ENCODE results near the gene ALKBH8.
"Not testable (repeated sequence)": the region's sequence is repeated elsewhere in the genome, so short reads cannot be mapped to it uniquely, and the experiment has no call there.

The ALKBH8 gene

DNA sequence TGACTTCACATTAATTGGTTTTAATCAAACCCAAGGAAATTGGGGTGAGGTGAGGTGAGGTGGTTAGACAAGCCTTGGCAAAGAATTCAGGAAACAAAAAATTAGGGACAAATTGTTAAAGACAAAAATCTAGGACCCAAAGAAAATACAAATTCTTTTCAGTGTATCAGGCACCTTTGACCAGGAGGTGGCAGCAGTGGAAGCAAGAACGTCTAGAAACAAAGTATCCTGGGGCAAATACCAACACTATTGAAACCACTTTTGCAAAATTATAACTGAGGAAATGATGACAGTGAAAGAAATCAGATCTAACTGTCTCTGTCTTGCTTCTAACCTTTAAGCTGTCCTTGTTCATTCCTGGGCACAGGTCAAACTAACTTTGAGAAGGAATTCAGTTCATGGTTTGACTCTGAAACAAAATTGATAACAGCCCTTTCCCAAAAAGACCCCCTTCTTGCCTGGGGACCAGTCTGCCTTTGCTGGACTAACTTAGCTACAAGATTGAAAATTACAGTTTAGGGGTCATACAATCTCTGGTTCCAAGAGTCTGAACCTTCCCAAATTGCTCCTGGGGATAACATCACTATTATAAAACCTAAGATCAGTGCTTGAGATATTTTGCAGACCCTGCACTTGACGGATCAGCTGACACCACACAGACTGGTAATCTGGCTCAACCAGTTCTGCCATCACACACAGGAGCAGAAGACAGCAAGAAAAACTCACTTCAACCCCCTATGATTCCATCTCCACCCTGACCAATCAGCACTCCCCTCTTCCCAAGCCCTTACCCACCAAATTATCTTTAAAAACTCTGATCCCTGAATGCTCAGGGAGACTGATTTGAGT is 11.2 kb upstream of the ALKBH8 start:
- DNase-seq = peak; percentile 55

DNA sequence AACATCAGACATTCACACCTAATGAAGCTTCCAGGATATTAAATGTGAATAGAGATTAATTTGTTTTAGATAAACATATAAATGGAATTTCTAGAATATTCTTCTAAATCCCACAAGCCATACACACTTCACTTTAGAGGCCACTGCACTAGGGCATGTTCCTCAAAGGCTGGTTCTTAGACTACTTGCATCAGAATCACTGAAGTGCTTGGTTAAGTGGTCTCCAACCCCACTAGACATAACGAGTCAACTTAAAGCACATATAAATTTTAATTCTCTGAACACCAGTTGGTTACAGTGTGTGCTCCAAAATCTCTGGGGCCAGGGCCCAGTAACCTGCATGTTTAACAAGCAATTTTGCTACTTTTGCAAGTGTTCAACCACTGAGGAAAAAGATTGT is 7.9 kb upstream of the ALKBH8 start:
- DNase-seq = peak; percentile 84

DNA sequence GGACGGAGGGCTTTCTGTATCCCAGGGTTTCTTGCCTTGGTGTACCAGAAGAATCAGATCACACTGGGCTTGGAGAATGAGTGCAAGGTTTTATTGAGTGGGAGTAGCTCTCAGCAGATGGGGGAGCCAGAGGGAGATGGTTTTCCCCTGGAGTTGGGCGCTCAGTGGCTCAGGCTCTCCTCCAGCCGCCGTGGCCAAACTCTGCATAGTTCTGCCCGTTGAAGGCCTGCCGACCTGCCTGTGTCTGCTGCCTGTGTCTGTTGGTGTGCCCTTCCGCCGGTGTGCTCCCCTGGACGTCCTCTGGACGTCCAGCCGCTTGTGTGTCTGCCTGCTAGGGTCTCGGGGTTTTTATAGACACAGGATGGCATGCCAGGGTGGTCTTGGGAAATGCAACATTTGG is 4.5 kb upstream of the ALKBH8 start:
- no peak for DNase-seq

DNA sequence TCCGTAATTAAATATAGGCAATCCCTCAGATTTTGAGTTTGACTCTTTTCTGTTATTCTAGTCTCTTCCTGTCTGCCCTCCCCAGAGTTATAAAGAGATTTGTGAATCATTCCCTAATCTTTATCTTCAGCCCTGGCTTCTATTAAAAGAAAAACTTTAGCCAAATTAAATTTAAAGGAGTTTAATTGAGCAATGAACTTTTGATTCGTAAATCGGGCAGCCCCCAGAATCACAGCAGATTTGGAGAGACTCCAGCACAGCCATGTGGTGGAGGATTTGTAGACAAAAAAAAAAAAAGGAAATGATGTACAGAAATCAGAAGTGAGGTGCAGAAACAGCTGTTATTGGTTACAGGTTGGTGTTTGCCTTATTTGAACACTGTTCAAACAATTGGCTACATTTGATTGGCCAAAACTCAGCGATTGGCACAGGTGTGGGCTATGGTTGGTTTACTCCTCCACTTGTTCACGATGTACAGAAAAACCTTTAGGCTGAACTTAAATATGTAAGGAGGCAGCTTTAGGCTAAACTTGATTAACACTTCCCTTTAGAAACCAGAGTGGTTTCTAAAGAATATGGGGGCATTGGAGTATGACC is 2.3 kb upstream of the ALKBH8 start:
- DNase-seq = no peak

GRCh38 chr11:107566569-107566968 is 1.0 kb upstream of the ALKBH8 start:
- no peak for DNase-seq

- DNase-seq = not testable (repeated sequence)
Observed at GRCh38 chr11:107565955-107566501, 493 bp upstream of the ALKBH8 start.

GRCh38 chr11:107564877-107565218 is 687 bp downstream of the ALKBH8 start:
- DNase-seq = no peak

- DNase-seq = peak; percentile 63
Observed at GRCh38 chr11:107563702-107564101, 1.8 kb downstream of the ALKBH8 start.

- DNase-seq = no peak
Observed at GRCh38 chr11:107562647-107563208, 2.8 kb downstream of the ALKBH8 start.

DNA sequence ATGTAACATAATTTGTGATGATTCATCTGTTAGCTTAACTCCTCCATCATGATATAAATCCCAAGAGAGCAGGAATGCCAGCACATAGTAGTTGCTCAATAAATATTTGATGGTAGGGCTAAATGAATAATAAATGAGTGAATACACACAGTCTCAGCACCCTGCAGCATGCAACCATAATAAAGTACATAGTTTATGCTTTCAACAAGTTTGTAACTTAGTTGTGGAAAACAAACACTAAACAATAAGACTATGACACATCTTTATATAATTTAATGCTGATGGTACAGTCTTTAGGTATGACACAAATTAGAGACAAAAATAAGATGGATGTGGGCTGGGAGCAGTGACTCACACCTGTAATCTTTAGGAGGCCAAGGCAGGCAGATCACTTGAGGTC is 3.8 kb downstream of the ALKBH8 start:
- no peak for DNase-seq

DNA sequence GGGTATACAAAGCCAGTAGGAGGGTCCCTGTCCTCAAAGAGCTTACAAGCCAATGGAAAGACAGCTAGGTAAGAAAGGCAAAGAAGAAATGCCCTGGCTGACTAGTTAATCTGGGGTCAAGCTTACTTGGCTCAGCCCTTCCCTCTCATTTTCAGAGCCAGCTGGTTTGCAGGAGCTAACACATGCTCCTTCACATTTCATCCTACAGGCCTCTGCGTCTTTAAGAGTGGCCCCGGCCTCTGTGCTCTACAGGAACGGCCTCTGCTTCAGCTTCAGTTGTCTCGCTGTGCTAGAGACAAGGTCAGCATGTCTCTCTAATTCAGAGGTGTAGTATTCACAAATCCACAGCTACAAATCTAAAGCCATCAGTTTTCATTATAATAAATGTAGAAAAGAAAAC is 15.2 kb downstream of the ALKBH8 start:
- DNase-seq = no peak

DNA sequence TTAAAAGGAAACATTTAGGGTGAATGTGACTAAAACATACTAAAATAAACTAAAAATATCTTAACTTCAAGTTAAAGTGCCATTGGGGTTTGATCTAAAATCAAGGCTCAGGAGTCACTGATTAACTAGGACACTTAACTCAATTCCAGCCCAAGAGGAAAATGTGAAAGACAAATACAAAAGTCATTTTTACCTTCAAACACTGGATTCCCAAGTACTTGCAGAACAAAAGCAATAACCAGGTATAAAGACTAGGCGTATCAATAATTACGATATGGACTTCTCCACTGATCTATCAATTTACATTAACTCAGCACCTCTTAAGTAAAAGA is 15.6 kb downstream of the ALKBH8 start:
- DNase-seq = no peak

- DNase-seq = peak; percentile 32
Observed at GRCh38 chr11:107549253-107549953, 16.1 kb downstream of the ALKBH8 start.

DNA sequence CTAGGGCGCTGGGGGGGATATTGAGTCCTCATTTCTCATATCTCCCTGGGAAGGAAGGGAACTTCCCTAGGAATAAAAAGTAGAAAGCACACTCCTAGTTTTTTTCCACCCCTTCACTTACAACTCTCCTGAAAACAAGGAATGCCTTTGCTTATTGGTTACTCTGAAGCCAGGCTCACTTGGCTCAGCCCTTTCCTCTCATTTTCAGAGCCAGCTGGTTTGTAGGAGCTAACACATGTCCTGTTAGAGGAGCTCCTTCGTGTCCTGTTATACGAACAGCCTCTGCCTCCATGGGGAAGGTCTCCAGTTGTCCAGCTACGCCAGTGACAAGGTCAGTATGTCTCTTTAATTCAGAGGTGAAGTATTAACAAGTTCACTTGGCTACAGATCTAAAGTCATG is 17.6 kb downstream of the ALKBH8 start:
- DNase-seq = no peak

GRCh38 chr11:107545101-107545514 is 20.4 kb downstream of the ALKBH8 start:
- DNase-seq = no peak

DNA sequence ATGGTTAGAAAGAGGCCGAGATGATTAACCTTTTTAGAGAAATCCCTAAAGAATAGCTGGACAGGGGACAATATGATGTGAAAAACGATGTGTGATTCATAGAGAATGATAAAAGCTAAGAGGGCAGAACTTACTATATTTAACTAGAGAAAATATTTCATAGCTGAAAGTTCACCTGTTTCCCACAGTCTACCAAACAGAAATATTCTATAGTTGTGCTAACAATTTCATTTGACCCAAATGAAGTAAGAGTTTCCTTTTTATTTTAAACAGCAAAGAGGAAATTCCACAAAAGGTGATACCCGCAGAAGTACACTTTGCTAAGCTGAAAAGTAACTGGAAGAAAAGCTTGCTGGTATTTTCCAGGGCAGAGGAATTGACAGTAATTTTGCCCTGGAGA is 26.7 kb downstream of the ALKBH8 start:
- no peak for DNase-seq

DNA sequence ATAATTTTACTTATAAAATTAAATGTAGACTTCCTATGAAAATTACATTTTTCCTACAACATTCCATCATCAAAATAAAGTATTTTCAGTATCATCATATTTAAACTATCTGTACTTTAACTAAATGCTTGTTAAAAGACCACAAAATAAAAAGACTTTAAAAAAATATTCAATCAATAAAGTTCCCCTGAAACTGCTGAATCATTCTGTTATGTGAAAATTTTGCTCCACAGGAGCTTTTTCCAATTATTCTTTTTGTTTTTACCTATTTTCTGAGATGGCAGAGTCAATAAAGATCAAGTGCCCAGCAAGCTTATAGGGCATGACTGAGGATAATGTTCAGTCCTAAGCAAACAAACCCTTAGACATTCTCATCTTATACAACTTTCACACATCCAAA is 27.3 kb downstream of the ALKBH8 start:
- DNase-seq = no peak

DNA sequence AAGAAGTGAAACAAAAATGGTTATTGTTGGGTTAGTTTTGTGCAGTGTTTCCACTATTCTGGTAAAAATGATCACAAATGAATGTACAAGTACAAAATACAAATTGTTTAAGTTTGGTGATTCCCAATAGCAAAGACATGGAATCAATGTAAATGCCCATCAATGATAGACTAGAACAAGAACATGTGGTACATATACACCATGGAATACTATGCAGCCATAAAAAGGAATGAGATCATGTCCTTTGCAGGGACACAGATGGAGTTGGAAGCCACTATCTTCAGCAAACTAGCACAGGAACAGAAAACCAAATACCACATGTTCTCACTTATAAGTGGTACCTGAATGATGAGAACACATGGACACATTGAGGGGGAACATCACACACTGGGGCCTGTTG is 28.4 kb downstream of the ALKBH8 start:
- DNase-seq = not testable (repeated sequence)

GRCh38 chr11:107526197-107526596 is 39.3 kb downstream of the ALKBH8 start:
- no peak for DNase-seq

DNA sequence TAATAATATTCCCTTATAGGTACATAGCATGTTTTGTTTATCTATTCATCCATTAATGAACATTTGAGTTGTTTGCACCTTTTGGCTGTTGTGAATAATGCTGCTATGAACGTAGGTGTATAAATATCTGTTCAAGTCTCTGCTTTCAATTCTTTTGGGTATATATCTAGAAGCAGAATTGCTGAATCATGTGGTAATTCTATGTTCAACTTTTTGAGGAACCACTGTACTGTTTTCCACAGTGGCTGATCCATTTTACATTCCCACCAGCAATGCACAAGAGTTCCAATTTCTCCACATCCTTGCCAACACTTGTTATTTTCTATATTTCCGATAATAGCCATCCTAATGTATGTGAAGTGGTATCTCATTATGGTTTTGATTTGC is 56.7 kb downstream of the ALKBH8 start:
- DNase-seq = no peak

DNA sequence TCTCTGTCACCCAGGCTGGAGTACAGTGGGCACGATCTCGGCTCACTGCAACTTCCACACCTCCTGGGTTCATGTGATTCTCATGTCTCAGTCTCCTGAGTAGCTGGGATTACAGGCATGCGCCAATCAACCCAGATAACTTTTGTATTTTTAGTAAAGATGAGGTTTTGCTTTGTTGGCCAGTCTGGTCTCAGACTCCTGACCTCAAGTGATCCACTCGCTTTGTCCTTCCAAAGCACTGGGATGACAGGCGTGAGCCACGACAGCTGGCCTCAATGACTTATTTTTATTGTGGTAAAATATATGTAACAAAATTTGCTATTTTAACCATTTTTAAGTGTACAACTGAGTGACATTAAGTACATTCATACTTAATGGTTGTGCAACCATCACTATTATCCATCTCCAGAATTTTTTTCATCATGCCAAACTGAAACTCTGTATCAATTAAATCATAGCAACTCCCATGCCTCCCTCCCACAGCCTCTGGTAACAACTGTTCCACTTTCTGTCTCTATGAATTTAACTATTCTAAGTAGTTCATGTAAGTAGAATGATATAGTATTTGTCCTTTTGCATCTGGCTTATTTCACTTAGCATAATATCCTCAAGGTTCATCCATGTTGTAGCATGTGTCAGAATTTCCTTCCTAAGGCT is 57.2 kb downstream of the ALKBH8 start:
- DNase-seq = no peak

- no peak for DNase-seq
Observed at GRCh38 chr11:107505647-107506225, 59.8 kb downstream of the ALKBH8 start.

GRCh38 chr11:107504981-107505380 is 60.6 kb downstream of the ALKBH8 start:
- no peak for DNase-seq

All from DMS79 treated with DMSO at 0.1 percent for 48 hours (cell line).